Esophagus muscularis mucosa (tissue), 3 donors: ENCODE measurements around the gene NR2F6.

ENCODE experiments used
- POLR2A ChIP-seq: fragments of 450-650 bp; IDR thresholded peaks from one replicate; pipeline ENCODE4 v1.6.1; 2017; ENCODE audit warnings: antibody characterized with exemption, moderate library complexity, mild to moderate bottlenecking, low read depth
- TF ChIP-seq, protein P1 (sequence below), 3 experiments: fragments of 200-600 bp in 2 of 3; fragments of 450-650 bp in 1 of 3; sonication (generic) in 2 of 3; IDR thresholded peaks; one replicate each; pipeline ENCODE4 v1.5.1; 2017 to 2019; ENCODE audit warnings: antibody characterized with exemption in 3 of 3, mild to moderate bottlenecking in 2 of 3, moderate library complexity in 1 of 3

DNA sequence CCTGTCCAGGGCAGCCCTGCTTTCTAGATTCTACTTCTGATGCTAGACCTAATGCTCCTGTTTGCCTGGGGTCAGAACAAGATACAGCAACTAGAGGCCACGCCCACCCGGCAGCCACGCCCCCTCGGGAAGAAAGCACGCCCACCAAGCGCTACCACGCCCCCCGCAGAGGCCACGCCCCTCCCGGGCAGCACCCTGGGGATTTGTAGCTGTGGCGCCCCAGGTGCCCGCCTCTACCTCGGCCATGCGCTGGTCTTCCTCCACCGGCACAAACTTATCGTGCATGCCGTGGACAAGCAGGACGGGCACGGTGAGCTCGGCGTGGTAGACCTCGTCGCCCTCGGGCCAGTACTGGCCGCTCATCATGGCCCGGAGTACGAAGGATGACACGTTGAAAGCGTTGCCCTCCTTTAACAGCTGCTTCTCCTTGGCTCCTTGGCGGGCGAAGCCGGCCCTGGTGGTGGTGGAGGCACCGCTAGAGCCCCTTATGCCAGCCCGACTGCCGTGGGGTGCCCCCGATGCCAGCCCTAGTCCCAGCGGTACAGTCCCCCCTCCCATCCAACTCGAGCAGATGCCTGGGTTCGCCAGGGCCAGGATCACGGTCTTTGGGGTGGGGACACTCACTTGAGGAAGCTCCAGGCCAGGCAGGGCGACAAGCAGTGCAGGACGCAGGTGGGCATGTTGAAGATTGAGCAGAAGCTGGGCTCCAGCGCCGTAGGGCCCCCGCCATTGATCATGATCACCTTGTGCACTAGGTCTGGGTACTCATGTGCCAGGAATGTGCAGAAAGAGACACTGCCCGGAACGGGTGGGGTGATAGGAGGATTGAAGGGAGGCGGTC is 48.6 kb upstream of the NR2F6 start:
- TF ChIP-seq POLR2A: no peak
- TF ChIP-seq, protein P1, sequence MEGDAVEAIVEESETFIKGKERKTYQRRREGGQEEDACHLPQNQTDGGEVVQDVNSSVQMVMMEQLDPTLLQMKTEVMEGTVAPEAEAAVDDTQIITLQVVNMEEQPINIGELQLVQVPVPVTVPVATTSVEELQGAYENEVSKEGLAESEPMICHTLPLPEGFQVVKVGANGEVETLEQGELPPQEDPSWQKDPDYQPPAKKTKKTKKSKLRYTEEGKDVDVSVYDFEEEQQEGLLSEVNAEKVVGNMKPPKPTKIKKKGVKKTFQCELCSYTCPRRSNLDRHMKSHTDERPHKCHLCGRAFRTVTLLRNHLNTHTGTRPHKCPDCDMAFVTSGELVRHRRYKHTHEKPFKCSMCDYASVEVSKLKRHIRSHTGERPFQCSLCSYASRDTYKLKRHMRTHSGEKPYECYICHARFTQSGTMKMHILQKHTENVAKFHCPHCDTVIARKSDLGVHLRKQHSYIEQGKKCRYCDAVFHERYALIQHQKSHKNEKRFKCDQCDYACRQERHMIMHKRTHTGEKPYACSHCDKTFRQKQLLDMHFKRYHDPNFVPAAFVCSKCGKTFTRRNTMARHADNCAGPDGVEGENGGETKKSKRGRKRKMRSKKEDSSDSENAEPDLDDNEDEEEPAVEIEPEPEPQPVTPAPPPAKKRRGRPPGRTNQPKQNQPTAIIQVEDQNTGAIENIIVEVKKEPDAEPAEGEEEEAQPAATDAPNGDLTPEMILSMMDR (IDR thresholded peaks at IDR 0.05): no peak
